ENCODE results near the gene YAE1.

The YAE1 gene

GRCh38 chr7:39602351-39602750 is 36.1 kb downstream of the YAE1 start:
- no peak for TF ChIP-seq CTCF (IDR thresholded peaks at IDR 0.05; ENCODE audit: control insufficient read depth, extremely low read depth, insufficient read depth)
- H3K4me3 ChIP-seq (ENCODE audit: low read depth, low read length), result no peak overlapping the region

GRCh38 chr7:39603924-39604323 is 37.7 kb downstream of the YAE1 start:
- DNase-seq (ENCODE audit: low read depth), result no peak
- H3K4me3 ChIP-seq (ENCODE audit: low read depth, low read length), result no peak overlapping the region
- no peak for TF ChIP-seq CTCF (IDR thresholded peaks at IDR 0.05; ENCODE audit: control insufficient read depth, extremely low read depth, insufficient read depth)

More at GRCh38 chr7:39602351-39602750, 36.1 kb downstream of the YAE1 start:
- DNase-seq (ENCODE audit: low read depth), result no peak

GRCh38 chr7:39605087-39605486 is 38.9 kb downstream of the YAE1 start:
- no peak for TF ChIP-seq CTCF (IDR thresholded peaks at IDR 0.05; ENCODE audit: control insufficient read depth, extremely low read depth, insufficient read depth)
- H3K4me3 ChIP-seq (ENCODE audit: low read depth, low read length), result no peak overlapping the region
- no peak for DNase-seq (ENCODE audit: low read depth)

GRCh38 chr7:39606352-39606751 is 40.1 kb downstream of the YAE1 start:
- H3K4me3 ChIP-seq (ENCODE audit: low read depth, low read length), result no peak overlapping the region
- TF ChIP-seq CTCF (IDR thresholded peaks at IDR 0.05; ENCODE audit: control insufficient read depth, extremely low read depth, insufficient read depth), result no peak
- DNase-seq (ENCODE audit: low read depth), result no peak

GRCh38 chr7:39606941-39607340 is 40.7 kb downstream of the YAE1 start:
- DNase-seq (ENCODE audit: low read depth), result no peak
- no peak overlapping the region for H3K4me3 ChIP-seq (ENCODE audit: low read depth, low read length)
- TF ChIP-seq CTCF (IDR thresholded peaks at IDR 0.05; ENCODE audit: control insufficient read depth, extremely low read depth, insufficient read depth), result no peak

- TF ChIP-seq CTCF (IDR thresholded peaks at IDR 0.05; ENCODE audit: control insufficient read depth, extremely low read depth, insufficient read depth), result no peak
Measured at GRCh38 chr7:39607865-39608264, 41.7 kb downstream of the YAE1 start.

GRCh38 chr7:39608278-39608677 is 42.1 kb downstream of the YAE1 start:
- no peak for TF ChIP-seq CTCF (IDR thresholded peaks at IDR 0.05; ENCODE audit: control insufficient read depth, extremely low read depth, insufficient read depth)
- H3K4me3 ChIP-seq (ENCODE audit: low read depth, low read length), result no peak overlapping the region
- DNase-seq (ENCODE audit: low read depth), result no peak

More at GRCh38 chr7:39607865-39608264, 41.7 kb downstream of the YAE1 start:
- H3K4me3 ChIP-seq (ENCODE audit: low read depth, low read length), result no peak overlapping the region
- no peak for DNase-seq (ENCODE audit: low read depth)

Measured in LNCaP clone FGC (cell line).